ENCODE measurements around the gene FMN1. TPM values are rescaled to one million over a fixed set of nuclear protein-coding genes. Genes with fewer than 3 reads are reported as not detected.

FMN1 gene
- total and polyA plus RNA-seq, 10 donors = 0.43 to 42.1 (median 8.6) TPM

GRCh38 chr15:32765236-32765635 lies 429.3 kb downstream of the FMN1 start:
- H3K27me3 ChIP-seq (replicated peaks in 1 of 7) = peaks cover 0 to 11% (median 0%) of the 10 kb centered on the region in 7 donors
- TF ChIP-seq CTCF (IDR thresholded peaks at IDR 0.05 in 8 of 11, conservative IDR thresholded peaks at IDR 0.05 in 3 of 11) (no peak), POLR2AphosphoS5 (IDR thresholded peaks at IDR 0.05) (no peak), POLR2A (IDR thresholded peaks at IDR 0.05) (no peak)
- H3K4me1 ChIP-seq = no peaks in the 10 kb centered on the region
- 38 to 46% (median 42%) methylated on average over 4 of the region's 4 CpGs for WGBS, 5 donors
- DNase-seq = no peak
- H3K36me3 ChIP-seq = no peaks in the 10 kb centered on the region
- intact Hi-C loops (cut with DNase I; ENCODE audit: low total_unique reads) = no loop called here
- no peak overlapping the region for H3K4me3 ChIP-seq
- H3K9me3 ChIP-seq = no peaks in the 10 kb centered on the region
- H3K27ac ChIP-seq = no peak overlapping the region

GRCh38 chr15:32763295-32763694 lies 431.2 kb downstream of the FMN1 start:
- H3K9me3 ChIP-seq = no peaks in the 10 kb centered on the region
- peaks cover 0 to 17% (median 0%) of the 10 kb centered on the region in 7 donors for H3K27me3 ChIP-seq (replicated peaks in 1 of 7)
- DNase-seq = no peak
- H3K36me3 ChIP-seq = no peaks in the 10 kb centered on the region
- TF ChIP-seq POLR2AphosphoS5 (IDR thresholded peaks at IDR 0.05) (no peak), POLR2A (IDR thresholded peaks at IDR 0.05) (no peak), CTCF (IDR thresholded peaks at IDR 0.05 in 8 of 11, conservative IDR thresholded peaks at IDR 0.05 in 3 of 11) (no peak)
- WGBS, 5 donors = 62 to 86% (median 70%) methylated on average over 1 of the region's 1 CpG
- H3K27ac ChIP-seq = no peak overlapping the region
- H3K4me3 ChIP-seq = no peak overlapping the region
- intact Hi-C loops (cut with DNase I; ENCODE audit: low total_unique reads) = no loop called here
- H3K4me1 ChIP-seq = no peaks in the 10 kb centered on the region

- H3K27me3 ChIP-seq (replicated peaks in 1 of 7) = peaks cover 0 to 20% (median 0%) of the 10 kb centered on the region in 7 donors
- H3K27ac ChIP-seq = no peak overlapping the region
- peaks cover 0 to 4% (median 0%) of the 10 kb centered on the region in 8 donors for H3K9me3 ChIP-seq
- no peaks in the 10 kb centered on the region for H3K36me3 ChIP-seq
- TF ChIP-seq POLR2AphosphoS5 (IDR thresholded peaks at IDR 0.05) (no peak), POLR2A (IDR thresholded peaks at IDR 0.05) (no peak), CTCF (IDR thresholded peaks at IDR 0.05 in 8 of 11, conservative IDR thresholded peaks at IDR 0.05 in 3 of 11) (no peak)
- H3K4me1 ChIP-seq = no peaks in the 10 kb centered on the region
- WGBS, 5 donors = 71 to 80% (median 76%) methylated on average over 2 of the region's 2 CpGs
- no peak for DNase-seq
- intact Hi-C loops (cut with DNase I; ENCODE audit: low total_unique reads) = no loop called here
- H3K4me3 ChIP-seq = no peak overlapping the region
Measured at GRCh38 chr15:32757426-32757825, 437.1 kb downstream of the FMN1 start.

GRCh38 chr15:32750979-32751378 lies 443.5 kb downstream of the FMN1 start:
- H3K27me3 ChIP-seq (replicated peaks in 1 of 7) = peaks cover 0 to 8% (median 0%) of the 10 kb centered on the region in 7 donors
- H3K4me1 ChIP-seq = no peaks in the 10 kb centered on the region
- TF ChIP-seq POLR2A (IDR thresholded peaks at IDR 0.05) = no peak
- TF ChIP-seq CTCF (IDR thresholded peaks at IDR 0.05 in 8 of 11, conservative IDR thresholded peaks at IDR 0.05 in 3 of 11) = no peak
- TF ChIP-seq POLR2AphosphoS5 (IDR thresholded peaks at IDR 0.05) = no peak
- H3K27ac ChIP-seq = no peak overlapping the region
- H3K4me3 ChIP-seq = no peak overlapping the region
- WGBS, 5 donors = 56 to 83% (median 61%) methylated on average over 3 of the region's 3 CpGs
- intact Hi-C loops (cut with DNase I; ENCODE audit: low total_unique reads) = no loop called here
- no peaks in the 10 kb centered on the region for H3K36me3 ChIP-seq
- no peak for DNase-seq
- no peaks in the 10 kb centered on the region for H3K9me3 ChIP-seq
